Right kidney (tissue), 1 donor: ENCODE measurements around the gene TCOF1.

Experiments used
- DNase-seq: peaks from one replicate; pipeline ENCODE4 v3.0.0-alpha.2; 2016

Gene TCOF1

DNA sequence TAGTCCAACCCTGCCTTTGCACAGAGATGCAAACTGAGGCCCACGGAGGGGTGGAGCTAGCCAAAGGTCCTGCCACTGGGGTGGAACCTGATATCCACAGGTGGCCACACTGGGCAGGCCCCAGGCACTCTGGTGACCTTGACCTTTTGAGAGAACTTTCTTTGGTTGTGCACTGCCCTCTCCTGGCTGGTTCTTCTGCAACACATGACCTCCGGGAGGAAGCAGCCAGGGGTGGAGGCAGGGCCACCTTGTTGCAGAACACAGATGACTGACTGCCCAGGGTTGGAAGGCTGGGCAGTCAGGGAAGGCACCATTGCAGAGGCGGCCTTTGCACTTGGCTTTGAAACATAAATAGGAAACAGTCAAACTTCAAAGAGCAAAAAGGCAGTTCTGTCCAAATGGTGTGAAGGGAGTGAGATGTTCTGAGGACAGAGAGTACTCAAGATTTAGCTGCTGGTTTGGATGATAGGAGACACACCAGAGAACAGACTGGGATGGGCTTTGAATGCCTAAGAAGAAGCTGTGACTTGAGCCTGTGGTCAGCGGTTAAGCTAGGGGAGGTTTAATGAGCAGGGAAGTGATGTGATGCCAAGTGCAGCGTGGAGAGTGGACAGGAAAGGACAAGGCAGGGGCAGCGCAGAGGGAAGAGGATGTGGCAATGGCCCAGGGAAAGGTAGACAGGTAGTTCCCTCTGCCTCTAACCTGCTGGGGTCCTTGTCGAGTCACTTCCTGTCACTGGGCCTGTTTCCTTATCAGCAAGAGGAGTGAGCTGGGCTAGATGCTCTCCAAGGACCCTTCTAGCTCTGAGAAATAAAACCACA lies 6.8 kb upstream of the TCOF1 start:
- peak; percentile 44 for DNase-seq

DNA sequence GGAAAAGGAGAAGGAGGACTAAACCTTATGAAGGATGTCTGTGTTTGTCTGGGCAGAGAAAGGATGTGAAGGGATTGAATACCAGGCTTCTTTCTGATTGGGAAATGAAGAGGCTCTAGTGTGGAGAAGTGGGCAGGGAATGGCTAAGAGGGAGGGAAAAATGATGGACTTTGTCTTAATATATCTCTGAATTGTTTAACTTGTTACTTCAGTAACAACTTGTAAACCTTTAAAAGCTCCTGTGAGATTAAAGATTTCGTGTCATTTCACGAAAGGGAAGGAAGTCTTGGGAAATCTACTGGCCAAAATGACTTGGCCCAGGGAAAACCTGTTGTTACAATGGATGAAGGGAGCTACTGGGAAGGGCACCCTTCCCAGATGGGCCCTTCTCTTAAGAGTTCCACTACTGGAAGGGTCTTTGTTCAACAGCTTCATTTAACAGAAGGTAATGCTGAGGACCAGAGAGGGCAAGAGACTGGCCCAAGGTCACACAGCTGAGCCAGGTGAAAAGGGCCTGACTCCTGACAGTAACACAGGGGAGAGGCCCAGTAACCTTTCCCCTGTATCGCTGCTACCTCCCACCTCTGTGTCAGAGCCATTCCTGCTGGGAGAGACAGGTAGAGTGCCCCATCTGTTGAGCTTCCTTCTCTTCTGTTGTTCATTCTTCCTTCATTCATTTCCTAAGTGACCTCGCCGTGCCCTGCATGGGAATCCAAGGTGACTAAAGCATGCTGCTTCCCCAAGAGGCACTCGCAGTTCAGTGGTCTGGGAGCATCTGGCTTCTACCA lies 5.1 kb upstream of the TCOF1 start:
- no peak for DNase-seq

DNA sequence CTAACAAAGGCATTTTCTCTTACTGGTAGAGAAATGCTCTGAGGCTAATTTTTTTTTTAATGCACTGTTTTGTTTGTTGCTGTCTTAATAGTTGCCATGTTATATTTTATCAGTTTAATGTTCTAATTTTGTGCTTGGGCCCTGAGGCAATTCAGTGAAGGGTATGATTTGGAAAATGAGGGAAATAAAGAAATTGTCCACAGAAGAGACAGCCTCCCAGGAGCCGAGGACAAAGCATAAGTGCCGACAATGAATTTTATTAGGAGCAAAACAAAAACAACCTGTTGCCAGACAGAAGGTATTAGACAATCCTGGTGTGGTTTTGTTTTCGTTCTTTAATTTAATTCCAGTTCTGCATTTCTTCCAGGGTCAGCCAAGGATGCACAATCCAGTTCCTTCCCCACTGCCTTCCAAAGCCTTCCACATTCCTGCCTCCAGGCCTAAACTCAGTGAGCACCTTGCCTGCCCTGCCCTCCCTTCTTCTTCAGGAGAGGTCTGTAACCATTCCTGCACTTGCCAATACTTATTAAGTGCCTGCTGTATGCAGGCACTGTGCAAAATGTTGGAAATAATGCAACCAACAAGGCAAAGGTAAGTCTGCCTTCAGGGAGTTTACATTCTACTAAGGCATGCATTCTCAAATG lies 4.3 kb upstream of the TCOF1 start:
- DNase-seq: no peak

DNA sequence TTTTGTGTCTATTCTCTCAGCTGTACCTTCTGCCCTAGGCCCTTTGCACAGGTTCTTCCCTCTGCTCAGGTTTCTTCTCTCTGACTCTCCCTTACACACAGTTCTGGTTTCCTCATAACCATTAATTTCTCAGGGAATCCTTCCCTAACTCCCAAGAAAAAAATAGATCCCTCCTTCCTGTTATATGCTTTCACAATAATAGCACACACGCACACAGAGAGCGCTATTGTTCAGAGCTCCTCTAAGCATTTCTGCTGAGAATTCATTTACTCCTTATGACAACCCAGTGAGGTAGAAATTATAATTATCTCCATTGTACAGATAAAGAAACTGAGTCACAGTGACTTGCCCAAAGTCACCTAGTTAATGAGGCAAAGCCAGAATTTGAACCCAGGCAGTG lies 1.7 kb upstream of the TCOF1 start:
- DNase-seq: no peak

DNA sequence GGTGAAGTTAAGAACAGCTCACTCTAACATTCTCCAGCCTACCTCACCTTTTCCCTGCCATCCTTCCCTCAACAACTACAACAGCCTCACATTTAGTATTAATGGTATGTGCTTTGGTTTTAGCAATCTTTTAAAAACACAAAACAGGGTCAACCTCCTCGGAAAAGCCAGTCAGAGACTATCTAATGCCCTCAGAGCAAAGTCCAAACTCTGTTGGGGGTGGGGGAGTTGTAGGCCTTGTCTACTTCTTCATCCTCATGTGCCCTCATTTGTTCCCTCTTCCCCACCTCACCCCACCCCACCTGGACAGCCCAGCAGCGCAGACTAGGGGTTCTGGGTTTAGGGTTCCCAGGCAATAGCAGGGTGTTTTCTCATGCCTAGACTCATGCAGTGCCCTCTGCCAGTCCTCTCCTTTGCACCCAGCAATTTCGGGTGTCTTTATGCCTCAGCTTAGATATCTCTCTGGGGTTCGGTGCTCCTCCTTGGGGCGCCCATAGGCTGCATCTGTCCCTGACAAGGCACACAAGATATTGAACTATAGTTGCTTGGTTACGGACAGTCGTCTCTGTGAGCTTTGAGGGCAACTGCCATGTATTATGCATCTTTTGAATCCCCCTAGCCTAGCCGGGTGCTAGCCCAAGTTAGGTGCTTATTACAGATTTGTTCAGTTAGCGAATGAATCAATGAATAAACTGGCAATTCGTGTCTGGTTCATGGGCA lies 762 bp upstream of the TCOF1 start:
- no peak for DNase-seq

DNA sequence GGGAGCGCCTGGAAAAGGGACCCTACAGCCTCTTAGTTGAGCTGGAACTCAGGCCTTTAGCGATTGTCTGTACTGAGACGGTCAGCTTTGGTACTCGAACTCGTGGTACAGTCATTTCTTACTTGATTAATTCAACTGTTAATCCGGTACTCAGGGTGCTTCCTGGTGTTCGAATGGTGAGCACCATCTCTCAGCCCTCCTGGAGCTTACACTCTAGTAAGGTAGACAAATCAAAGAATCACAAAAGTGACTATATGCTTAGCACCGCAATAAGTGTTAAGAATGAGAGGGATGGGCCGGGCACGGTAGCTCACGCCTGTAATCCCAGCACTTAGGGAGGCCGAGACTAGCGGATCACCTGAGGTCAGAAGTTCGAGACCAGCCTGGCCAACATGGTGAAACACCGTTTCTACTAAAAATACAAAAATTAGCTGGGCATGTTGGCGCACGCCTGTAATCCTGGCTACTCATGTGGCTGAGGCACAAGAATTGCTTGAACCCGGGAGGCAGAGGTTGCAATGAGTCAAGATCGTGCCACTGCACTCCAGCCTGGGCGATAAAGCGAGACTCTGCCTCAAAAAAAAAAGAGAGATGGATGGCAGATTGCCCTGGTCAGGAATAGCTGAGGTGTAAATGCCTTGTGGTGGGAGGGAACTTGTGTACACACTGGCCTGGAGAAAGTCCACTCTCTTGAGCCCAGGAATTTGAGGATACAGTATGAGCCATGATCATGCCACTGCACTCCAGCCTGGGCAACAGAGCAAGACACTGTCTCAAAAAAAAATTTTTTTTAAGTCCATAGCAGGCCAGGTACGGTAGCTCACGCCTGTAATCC lies 981 bp downstream of the TCOF1 start:
- no peak for DNase-seq

DNA sequence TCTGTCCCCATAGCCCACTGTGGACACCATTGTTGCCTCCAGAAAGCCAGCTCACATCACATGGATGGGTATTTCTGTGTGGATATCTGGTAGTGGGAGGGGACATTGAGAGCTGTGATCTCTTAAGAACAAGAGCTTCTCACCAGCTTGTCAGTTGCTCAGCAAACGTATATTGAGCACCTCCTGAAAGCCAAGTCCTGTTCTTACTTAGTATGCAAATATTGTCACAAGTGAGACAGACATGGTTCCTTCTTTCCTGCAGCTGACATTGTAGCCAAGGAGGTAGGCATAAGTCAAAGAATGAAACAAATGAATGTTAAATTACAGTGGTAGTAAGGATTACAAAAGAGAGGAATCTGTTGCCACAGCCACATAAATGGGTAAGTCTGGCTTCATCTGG lies 3.8 kb downstream of the TCOF1 start:
- no peak for DNase-seq

DNA sequence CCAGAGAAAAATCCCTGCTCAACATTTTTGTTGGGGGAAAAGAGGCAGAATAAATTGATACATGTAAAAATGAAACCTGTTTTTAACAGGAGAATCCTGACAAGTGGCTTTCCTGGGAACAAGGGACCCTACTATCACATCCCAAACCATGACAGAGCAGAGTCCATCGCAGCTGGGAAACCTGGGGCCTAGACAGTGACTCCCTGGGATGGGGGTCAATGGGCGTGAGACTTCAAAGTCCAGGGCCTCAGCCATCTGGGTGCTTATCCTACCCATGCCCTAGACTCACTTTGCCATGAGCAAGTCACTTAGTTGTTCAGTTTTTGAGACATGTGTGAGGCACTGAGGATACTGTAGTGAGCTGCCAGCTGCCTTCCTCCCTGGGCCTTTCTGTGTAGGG lies 5.7 kb downstream of the TCOF1 start:
- no peak for DNase-seq

DNA sequence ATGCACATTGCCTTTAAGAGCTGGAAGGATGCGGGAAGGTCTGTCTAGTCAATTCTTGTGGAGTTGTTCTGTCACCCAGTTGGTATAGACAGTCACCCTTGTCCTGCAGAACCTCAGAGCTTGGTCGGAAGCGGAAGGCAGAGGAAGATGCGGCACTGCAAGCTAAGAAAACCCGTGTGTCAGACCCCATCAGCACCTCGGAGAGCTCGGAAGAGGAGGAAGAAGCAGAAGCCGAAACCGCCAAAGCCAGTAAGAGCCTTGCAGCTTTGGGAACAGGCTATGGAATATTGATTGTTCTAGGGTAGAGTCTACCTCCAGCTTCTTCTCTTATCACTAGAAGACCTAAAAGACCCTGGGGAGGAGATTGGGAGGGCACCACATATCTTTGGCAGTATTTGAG lies 6.5 kb downstream of the TCOF1 start:
- DNase-seq: no peak

DNA sequence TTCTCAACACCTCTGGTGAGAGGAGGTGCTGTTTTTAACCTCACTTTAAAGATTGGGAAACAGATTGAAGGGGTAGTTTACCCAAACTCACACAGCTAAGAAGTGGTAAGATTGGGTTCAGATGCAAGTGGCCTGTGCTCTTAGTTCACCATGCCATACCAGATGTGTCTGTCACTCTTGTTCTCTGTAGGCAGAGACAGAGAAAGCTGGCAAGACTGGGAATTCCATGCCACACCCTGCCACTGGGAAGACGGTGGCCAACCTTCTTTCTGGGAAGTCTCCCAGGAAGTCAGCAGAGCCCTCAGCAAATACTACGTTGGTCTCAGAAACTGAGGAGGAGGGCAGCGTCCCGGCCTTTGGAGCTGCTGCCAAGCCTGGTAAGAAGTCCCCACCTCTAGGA lies 11.0 kb downstream of the TCOF1 start:
- no peak for DNase-seq

DNA sequence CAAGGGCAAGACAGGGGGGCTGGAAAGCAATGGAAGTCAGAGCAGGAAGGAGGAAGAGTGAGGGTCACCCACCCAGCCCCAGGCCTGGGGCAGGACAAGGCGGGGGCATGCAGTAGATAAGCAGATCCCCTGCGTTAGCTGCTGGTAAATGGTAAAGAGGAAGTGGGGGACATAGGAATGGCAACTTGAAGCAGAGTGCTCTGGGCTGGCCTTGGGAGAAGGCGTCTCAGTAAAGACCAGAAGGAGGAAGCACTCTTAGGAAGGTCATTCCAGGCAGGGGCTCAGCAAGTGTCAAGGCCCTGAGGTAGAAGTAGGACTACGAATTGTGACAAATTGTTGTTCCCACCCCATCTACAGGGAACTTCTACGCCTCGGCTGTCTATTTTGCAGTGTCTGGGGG lies 15.1 kb downstream of the TCOF1 start:
- no peak for DNase-seq

DNA sequence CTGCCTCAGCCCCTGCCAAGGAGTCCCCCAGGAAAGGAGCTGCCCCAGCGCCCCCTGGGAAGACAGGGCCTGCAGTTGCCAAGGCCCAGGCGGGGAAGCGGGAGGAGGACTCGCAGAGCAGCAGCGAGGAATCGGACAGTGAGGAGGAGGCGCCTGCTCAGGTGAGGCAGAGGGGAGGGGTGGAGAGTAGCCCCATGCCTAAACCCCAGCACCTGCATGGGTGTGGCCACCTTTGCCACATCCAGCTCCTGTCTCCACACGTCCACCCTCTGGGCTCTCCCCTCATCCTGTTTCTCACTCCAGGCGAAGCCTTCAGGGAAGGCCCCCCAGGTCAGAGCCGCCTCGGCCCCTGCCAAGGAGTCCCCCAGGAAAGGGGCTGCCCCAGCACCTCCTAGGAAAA lies 17.2 kb downstream of the TCOF1 start:
- DNase-seq: no peak

DNA sequence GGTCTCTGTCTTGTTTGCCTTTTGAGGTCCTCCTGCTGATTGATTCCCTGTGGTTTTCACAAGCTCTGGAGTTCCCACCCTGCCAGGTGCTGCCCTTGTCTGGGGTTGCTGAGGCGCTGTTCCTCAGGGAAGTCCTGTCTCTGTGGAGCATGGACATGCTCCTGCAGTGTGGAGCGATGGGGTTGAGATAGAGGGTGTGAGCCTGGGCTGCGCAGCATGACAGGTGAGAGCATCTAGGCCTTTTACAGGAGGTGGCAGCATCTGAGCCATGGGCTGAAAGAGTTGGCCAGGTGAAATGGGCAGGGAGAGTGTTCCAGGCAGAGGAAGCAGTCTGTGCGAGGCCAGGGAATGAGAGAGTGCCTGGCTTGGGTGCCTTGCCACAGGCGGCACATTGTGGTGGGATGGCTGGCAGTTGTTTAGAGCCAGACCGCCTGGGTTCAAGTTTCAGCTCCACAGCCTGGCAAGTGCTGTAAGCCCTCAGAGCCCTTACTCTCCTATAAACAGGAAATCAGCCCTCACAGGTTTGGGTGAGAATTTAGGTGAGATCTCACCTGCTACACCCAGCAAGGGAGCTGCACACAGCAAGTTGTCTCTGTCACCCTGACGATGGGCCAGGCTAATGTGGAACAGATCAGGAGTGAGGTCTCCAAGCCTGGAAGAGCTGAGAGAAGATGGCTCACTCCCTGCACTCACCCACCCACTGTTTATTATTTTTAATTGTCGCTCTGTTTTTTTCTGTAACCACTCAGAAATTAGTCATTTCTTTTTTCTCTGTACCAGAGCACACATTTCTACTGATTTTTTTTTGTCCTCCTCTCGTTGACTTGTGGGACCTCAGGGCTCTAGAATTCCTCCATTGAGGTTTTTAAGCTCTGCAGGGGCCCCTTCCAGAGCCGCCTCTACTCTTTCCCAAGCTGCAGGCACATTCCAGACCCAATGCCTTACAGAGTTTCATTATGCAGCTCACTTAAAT lies 19.6 kb downstream of the TCOF1 start:
- no peak for DNase-seq

DNA sequence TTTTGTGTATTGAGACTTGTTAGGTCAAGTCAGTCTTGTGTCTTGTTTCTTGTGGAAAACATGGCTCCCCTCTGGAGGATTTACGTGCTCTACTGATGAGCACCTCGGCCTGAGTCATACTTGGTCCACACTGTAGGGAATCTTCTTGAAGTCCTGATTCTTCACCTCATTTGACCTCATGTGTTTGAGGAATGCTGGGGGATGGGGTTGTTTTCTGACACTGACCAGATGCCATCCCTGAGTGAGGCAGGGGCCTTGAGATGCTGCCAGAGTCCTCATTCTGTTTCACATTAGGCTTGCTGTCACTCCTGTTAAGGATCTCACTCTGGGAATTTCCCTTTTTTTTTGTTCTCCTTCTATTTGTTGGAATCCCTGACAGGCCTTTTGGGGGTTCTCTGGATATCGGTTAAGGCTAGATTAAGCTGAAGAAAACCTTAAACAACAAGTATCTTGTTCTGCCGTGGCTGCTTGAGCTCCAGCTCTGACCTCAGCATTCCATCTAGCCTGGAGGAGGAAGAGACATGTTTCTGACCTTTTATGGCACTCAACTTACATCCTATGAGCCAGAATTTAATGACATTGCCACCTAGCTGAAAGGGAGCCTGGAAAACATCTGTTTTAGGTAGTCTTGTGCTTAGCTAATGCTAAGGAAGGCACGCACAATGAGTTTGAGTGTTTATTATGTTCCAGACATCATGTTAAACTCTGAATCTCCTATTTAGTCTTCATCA lies 20.6 kb downstream of the TCOF1 start:
- no peak for DNase-seq

DNA sequence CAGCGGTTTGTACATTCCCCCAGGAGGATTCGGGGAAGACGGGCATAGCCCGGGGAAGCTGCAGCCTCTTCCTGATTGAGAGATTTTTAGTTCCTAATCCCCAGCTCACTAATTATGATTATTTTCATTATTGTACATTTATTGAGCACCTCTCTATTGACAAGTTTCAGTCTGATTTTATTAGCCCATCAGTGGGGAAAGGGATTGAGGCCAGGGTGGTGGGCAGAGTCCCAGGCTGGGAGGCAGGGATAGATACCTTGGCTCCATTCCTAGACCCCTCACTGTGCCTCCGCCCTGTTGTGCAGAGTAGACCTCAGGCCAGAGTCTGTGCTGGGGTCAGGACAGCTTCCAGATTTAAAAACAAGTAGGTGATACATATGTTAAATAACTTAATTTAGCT lies 27.2 kb downstream of the TCOF1 start:
- no peak for DNase-seq

DNA sequence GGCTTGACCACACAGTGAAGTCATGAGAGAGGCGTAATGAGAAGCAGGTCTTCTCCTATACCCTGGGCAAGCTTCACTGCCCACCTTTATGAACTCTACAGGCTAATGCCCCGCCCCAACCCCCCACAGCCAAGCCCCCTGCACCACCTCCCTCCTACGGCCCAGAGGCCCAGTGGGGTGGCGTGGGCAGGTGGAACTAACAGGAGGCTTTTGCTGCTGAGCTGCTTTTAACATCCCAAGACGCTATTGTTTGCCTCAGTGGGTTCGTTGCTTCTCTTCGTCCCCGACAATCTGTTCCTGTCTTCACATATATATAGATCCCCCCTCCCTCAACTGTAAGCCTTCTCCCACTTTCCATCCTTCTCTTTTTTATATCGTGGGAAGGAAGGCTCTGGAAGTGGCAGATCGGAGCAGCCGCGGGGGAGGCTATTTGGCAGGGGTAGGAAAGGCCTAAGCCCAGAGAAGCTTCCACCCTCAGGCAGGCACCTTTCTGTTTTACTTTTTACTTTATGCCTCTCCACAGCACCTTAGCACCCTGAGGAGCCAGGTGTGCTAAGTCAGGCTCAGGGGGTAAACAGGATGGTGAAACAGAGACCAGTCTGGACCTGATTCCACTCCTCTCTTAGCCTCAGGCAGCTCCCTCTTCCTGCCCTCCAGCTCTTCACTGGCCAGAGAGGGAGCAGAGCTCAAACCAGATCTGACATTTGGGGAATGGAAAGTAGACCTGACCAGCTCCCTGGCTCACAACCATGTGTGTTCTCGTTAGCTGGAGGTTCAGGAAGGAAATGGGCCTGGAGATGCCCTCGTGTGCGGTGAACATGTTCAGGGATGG lies 28.7 kb downstream of the TCOF1 start:
- no peak for DNase-seq

DNA sequence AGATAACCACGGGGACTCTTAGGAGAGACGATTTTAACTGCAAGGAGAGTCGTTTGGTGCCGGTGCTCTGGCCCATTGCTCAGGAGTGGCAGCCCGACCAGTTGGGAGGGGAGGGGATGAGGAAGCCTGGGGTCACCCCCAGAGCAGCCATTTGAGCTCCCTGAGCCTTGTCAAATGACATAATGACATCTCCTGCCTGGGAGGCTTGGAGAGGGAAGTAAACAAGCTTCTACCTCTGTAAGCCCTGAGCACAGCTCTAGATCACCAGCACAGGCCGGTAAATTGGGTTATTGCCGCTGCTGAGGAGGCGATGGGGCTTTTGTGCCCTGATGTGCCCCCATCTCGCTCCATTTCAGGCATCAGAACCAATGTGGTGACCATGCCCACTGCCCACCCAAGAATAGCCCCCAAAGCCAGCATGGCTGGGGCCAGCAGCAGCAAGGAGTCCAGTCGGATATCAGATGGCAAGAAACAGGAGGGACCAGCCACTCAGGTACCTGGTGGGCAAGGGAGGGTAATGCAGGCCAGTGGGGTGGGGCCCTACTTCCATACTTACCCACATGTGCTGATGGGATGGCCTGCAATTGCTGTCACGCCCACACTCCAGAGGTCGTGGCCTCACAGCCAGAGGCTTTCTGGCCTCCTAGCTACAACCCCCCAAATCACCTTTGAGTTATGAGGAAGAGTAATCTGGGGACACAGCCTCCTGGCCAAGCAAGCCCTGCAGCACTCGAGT lies 32.2 kb downstream of the TCOF1 start:
- no peak for DNase-seq
